Nucleus accumbens (tissue), 56 donors: ENCODE measurements around the gene WFDC13.
A peak's percentile ranks its signal among the peaks of the same experiment; 100 is the strongest.
"Not testable (repeated sequence)": the region's sequence is repeated elsewhere in the genome, so short reads cannot be mapped to it uniquely, and the experiment has no call there.

Source experiments
- DNase-seq, 56 donors: peaks; one replicate each; lab custom pipeline; 2025; lab: John Stamatoyannopoulos, UW

Gene WFDC13, protein sequence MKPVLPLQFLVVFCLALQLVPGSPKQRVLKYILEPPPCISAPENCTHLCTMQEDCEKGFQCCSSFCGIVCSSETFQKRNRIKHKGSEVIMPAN

GRCh38 chr20:45701873-45702272, at the start of gene WFDC13:
Gene WFDC13, plus strand, starts transcription at chr20:45702038. Its CDS starts 86 bp downstream, at chr20:45702124.
- no peak for DNase-seq

- not testable (repeated sequence) for DNase-seq
These were observed 44.8 kb upstream of the WFDC13 start for GRCh38 chr20:45657038-45657437.

GRCh38 chr20:45670139-45670538, 31.7 kb upstream of the WFDC13 start, which contains the start of gene WFDC11:
Gene WFDC11, minus strand, starts transcription at chr20:45670239. Its CDS starts 19,639 bp downstream, at chr20:45650600.
- DNase-seq: no peak

DNA sequence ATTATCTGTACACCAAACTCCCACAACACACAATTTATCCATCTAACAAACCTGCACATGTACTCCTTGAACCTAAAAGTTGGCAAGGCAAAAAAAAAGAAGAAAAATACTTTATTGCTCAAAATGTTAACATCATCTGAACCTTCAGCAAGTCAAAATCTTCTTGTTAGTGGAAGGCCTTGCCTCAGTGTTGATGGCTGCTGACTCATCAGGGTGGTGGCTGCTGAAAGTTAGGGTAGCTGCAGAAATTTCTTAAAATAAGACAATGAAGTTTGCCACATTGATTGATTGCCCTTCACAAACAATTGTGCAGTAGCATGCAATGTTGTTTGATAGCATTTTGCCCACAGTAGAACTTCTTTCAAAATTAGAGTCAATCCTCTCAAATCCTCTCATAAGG, 29.1 kb upstream of the WFDC13 start:
- DNase-seq: peak in 1 of 56 donors; percentile 2

GRCh38 chr20:45679650-45680049, 22.2 kb upstream of the WFDC13 start:
- DNase-seq: no peak

GRCh38 chr20:45685896-45686295, 15.9 kb upstream of the WFDC13 start:
- no peak for DNase-seq

DNA sequence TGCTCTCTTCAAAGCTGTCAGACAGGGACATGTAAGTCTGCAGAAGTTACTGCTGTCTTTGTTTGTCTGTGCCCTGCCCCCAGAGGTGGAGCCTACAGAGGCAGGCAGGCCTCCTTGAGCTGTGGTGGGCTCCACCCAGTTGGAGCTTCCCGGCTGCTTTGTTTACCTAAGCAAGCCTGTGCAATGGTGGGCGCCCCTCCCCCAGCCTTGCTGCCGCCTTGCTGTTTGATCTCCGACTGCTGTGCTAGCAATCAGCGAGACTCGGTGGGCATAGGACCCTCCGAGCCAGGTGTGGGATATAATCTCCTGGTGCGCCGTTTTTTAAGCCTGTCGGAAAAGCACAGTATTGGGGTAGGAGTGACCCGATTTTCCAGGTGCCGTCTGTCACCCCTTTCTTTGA, 8.5 kb upstream of the WFDC13 start:
- not testable (repeated sequence) for DNase-seq

GRCh38 chr20:45695496-45695895, 6.3 kb upstream of the WFDC13 start:
- no peak for DNase-seq

- no peak for DNase-seq
These were observed 734 bp upstream of the WFDC13 start for GRCh38 chr20:45701104-45701503.

DNA sequence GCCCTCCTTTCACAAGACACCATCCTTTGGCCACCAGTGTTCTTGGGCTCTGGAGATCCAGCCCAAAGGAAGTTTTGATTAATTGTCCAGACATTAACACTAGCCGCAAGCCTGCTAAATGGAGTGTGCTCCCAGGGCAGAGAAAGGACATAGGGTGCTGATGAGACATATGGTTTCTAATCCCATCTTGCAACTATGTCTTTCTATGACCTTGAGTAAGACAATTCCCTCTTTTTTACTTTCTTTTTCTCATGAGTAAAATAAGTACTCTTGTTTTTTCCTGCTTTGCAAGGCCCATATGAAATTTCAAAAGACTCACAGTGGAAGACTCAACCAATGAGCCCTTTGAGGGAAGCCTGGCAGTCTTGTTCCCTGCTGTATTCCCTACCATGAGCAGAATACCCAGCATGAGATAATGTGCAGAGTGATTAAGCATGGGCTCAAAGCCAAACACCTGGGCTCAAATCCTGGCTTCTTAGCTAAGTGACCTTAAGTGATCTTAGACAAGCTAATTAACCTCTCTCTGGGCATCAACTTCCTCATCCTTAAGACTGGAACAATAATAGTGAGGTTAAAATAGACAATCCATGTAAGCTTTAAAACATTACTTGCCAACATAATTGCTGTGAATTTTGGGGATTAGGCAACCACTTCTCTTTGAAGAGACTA, 3.3 kb downstream of the WFDC13 start, which contains the start of gene WFDC10B:
TSS of gene WFDC10B (minus strand) at position 51 of the 669 bp plus-strand sequence. CDS start 19,027 bp downstream, outside the sequence.
- no peak for DNase-seq

DNA sequence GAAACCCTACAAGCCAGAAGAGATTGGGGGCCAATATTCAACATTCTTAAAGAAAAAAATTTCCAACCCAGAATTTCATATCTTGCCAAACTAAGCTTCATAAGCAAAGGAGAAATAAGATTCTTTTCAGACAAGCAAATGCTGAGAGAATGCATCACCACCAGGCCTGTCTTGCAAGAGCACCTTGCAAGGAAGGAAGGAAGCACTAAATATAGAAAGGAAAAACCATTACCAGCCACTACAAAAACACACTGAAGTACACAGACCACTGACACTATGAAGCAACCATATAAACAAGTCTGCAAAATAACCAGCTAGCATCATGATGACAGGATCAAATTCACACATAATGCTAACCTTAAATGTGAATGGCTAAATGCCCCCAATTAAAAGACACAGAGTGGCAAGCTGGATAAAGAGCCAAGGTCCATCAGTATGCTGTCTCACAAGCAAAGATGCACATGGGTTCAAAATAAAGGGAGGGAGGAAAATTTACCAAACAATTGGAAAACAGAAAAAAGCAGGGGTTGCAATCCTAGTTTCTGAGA, 14.4 kb downstream of the WFDC13 start:
- not testable (repeated sequence) for DNase-seq

DNA sequence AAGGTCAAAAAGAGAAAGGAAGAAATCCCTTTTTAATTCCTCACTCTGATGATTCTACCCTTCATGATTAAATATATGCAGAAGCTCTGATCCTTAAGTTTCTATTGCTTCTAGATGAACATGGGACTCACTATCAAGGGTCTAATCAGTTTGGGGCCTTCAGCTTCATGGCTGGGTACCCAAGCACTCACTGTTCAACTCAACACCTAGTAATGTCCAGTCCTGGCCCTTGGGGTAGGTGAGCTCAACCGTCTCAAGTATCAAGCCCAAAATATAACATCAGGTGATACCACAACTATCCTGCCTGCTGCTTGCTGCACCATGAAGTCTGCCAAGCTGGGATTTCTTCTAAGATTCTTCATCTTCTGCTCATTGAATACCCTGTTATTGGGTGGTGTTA, 20.2 kb downstream of the WFDC13 start, which contains the start of gene SPINT4:
TSS of gene SPINT4 (plus strand) at position 301 of the 400 bp plus-strand sequence. CDS start at position 322, 21 bp downstream.
- no peak for DNase-seq

DNA sequence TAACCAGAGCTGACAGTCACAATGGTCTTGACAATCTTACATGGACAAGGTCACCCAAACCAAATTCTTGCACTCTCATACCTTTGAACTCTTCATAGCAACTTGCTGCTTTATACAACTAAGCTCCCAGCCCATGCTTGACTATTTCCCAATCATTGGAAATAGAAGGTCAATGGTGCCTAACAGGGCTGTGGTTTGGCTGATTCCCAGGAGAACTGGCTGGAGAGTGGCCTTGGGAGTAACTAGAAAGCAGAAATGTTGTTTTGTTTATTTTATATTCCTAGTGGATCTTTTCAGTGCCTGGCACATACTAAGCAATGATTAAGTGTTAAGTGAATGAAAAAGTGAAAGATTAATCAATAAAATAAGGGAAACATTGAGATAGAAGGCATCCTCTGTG, 23.3 kb downstream of the WFDC13 start:
- DNase-seq: no peak

- no peak for DNase-seq
These were observed 25.2 kb downstream of the WFDC13 start for GRCh38 chr20:45727044-45727443.

- DNase-seq: no peak
These were observed 30.4 kb downstream of the WFDC13 start for GRCh38 chr20:45732199-45732598.

GRCh38 chr20:45735552-45735951, 33.7 kb downstream of the WFDC13 start:
- DNase-seq: no peak

DNA sequence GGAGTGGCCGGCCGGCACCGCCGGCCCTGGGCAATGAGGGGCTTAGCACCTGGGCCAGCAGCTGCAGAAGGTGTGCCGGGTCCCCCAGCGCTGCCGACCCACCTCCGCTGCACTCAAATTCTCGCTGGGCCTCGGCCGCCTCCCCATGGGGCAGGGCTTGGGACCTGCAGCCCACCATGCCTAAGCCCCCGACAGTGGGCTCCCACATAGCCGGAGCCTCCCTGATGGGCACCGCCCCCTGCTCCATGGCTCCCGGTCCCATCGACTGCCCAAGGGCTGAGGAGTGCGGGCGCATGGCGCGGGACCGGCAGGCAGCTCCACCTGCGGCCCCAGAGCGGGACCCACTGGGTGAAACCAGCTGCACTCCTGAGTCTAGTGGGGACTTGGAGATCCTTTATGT, 34.1 kb downstream of the WFDC13 start:
- no peak for DNase-seq

DNA sequence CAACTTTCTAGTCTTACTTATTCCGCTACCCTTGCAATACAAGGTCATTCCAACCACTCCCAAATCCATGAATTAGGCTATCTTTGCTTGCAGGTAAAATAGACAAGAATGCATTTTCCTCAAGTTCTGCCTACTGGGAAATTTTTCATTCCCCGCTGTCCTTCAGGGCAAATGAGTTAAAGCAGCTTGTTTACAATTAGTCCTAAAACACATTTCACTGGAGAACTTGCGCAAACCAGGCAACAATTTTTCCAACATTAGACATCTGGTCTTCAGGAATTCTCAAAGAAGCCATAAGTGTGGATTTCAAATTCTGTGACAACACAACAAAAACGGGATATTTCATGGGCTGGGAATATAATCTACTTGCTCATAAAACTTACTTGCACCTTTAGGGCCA, 40.8 kb downstream of the WFDC13 start:
- DNase-seq: no peak

DNA sequence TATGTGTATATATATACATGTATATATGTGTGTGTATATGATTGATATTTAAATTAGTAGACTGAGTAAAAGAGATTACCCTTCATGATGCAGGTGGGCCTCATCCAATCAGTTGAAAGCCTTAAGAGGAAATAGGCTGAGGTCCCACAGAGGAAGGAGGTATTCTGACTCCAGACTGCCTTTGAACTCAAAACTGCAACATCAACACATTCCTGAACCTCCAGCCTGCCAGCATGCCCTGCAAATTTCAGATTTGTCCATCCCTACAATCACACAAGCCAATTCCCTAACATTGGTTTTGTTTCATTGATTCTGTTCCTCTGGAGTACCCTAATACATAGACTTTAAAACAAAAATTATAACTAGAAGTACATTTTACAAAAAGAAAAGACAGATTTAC, 43.2 kb downstream of the WFDC13 start:
- no peak for DNase-seq

GRCh38 chr20:45751721-45752120, 49.9 kb downstream of the WFDC13 start:
- DNase-seq: no peak

GRCh38 chr20:45752746-45753145, 50.9 kb downstream of the WFDC13 start:
- no peak for DNase-seq

GRCh38 chr20:45758096-45758495, 56.3 kb downstream of the WFDC13 start:
- DNase-seq: no peak
